H1 (cell line): ENCODE results near the gene CRB2. TPM values are rescaled to one million over a fixed set of nuclear protein-coding genes. Genes with fewer than 3 reads are reported as not detected.

ENCODE experiments used
- BCL11A ChIP-seq, 2 experiments: IDR thresholded peaks; one replicate each; pipeline ENCODE4 v1.6.1; 2011; ENCODE audit warnings: low read depth in 2 of 2, low read length in 2 of 2, mild to moderate bottlenecking in 2 of 2
- GABPA ChIP-seq: IDR thresholded peaks from 2 replicates; pipeline ENCODE4 v1.6.1; 2011; ENCODE audit warnings: mild to moderate bottlenecking, low read length, moderate library complexity, borderline replicate concordance; ENCODE audit not compliant: insufficient read depth
- SAP30 ChIP-seq: fragments of 300-600 bp; sonication (generic); IDR thresholded peaks from 2 replicates; pipeline ENCODE4 v1.7.1; 2012; ENCODE audit warnings: low read length, moderate library complexity, mild to moderate bottlenecking, inconsistent platforms; ENCODE audit not compliant: insufficient read depth, insufficient replicate concordance
- TAF1 ChIP-seq: IDR thresholded peaks from 2 replicates; pipeline ENCODE4 v1.6.1; 2011; ENCODE audit warnings: mild to moderate bottlenecking, low read depth, low read length
- TBP ChIP-seq: IDR thresholded peaks from 2 replicates; pipeline ENCODE4 v1.6.1; 2011; ENCODE audit warnings: low read depth, low read length, improper control_type of control experiment
- TEAD4 ChIP-seq: IDR thresholded peaks from 2 replicates; pipeline ENCODE4 v1.6.1; 2012; ENCODE audit warnings: low read depth, low read length, inconsistent platforms, mixed read lengths
- polyA plus RNA-seq, 7 experiments: library from polyadenylated mRNA; depleted of rRNA in 3 of 7; stranded (reverse) in 5 of 7; unstranded in 2 of 7; fragments of >200 nt in 5 of 7; fragments of 200-250 nt in 2 of 7; gene quantifications; 1 replicate in 5 of 7; 2 replicates in 1 of 7; 4 replicates in 1 of 7; pipeline versions ENCODE4 v1.2.1 to v1.2.3, GENCODE V29; 2011 to 2013; ENCODE audit warnings: missing spikeins in 2 of 7, mixed read lengths in 2 of 7
- total RNA-seq: library from RNA; stranded (reverse); fragmentation: NEBNext Ultra II Directional; extraction: Animal tissue kit (Norgen Biotek cat#: 25700); gene quantifications from 2 replicates; pipeline ENCODE4 v1.2.1, GENCODE V29; 2021
- TF ChIP-seq, protein P1 (sequence below): IDR thresholded peaks from 2 replicates; pipeline ENCODE4 v1.6.1; 2012; ENCODE audit warnings: low read length, inconsistent platforms

The CRB2 gene
- total and polyA plus RNA-seq, 2 of the 8 experiments (the other 6 are each of a cell fraction or from before 2014, with no cell fraction given): 4.0 to 8.4 TPM

GRCh38 chr9:123401879-123402513 is 46.0 kb downstream of the CRB2 start (continued):
- TF ChIP-seq, protein P1, sequence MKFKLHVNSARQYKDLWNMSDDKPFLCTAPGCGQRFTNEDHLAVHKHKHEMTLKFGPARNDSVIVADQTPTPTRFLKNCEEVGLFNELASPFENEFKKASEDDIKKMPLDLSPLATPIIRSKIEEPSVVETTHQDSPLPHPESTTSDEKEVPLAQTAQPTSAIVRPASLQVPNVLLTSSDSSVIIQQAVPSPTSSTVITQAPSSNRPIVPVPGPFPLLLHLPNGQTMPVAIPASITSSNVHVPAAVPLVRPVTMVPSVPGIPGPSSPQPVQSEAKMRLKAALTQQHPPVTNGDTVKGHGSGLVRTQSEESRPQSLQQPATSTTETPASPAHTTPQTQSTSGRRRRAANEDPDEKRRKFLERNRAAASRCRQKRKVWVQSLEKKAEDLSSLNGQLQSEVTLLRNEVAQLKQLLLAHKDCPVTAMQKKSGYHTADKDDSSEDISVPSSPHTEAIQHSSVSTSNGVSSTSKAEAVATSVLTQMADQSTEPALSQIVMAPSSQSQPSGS: no peak
- TF ChIP-seq TBP (no peak), TAF1 (no peak), TEAD4 (0 out of 2 replicates have a peak, but pooled peaks have one; percentile 42), BCL11A (IDR thresholded peaks at IDR 0.05; ENCODE audit: low read depth in 2 of 2, low read length in 2 of 2) (no peak), SAP30 (no peak), GABPA (no peak)
